H1 (cell line): Measurements from ENCODE around the gene CHST9. TPM values are rescaled to one million over a fixed set of nuclear protein-coding genes. Genes with fewer than 3 reads are reported as not detected.

ENCODE experiments used
- CTCF ChIA-PET: fragments of 300-600 bp; sonication (Branson Sonifier 250); formaldehyde crosslinking; loops from one replicate; lab custom pipeline; 2021; ENCODE audit not compliant: partially characterized antibody; lab: Charles Lee
- POLR2A ChIA-PET: fragments of 300-600 bp; sonication (Branson Sonifier 250); formaldehyde crosslinking; loops from one replicate; lab custom pipeline; 2021; ENCODE audit warnings: inconsistent platforms; ENCODE audit not compliant: partially characterized antibody; lab: Charles Lee
- DNase-seq, 2 experiments: peaks; one replicate each; pipeline versions ENCODE4 v3.0.0 to v3.0.0-alpha.2; 2010 to 2022; ENCODE audit warnings: low spot score in 2 of 2, low read depth in 1 of 2, mixed read lengths in 1 of 2
- FAIRE-seq: peaks from 2 replicates; lab custom pipeline; 2011; peaks lifted over from hg19 to GRCh38; lab: Jason Lieb, UNC
- H2AFZ ChIP-seq: 2 replicates; pipeline ENCODE4 v1.8.1; 2012; ENCODE audit warnings: low read length, inconsistent platforms
- H2AK5ac ChIP-seq: 2 replicates; pipeline ENCODE4 v1.6.1; 2013; ENCODE audit warnings: low read depth, low read length
- H2BK120ac ChIP-seq: replicated peaks from 2 replicates; pipeline ENCODE3; 2013; ENCODE audit warnings: low read depth, low read length, inconsistent platforms
- H2BK12ac ChIP-seq: 2 replicates; pipeline ENCODE4 v1.6.1; 2013; ENCODE audit warnings: low read depth, low read length
- H2BK15ac ChIP-seq: 2 replicates; pipeline ENCODE4 v1.6.1; 2013; ENCODE audit warnings: low read length
- H2BK20ac ChIP-seq: 2 replicates; pipeline ENCODE4 v1.6.1; 2013; ENCODE audit warnings: low read length
- H2BK5ac ChIP-seq: 2 replicates; pipeline ENCODE4 v1.6.1; 2013; ENCODE audit warnings: low read depth, low read length
- H3K14ac ChIP-seq: 2 replicates; pipeline ENCODE4 v1.6.1; 2013; ENCODE audit warnings: inconsistent platforms; ENCODE audit not compliant: insufficient read length
- H3K18ac ChIP-seq: 2 replicates; pipeline ENCODE4 v1.6.1; 2013; ENCODE audit warnings: low read length; ENCODE audit errors: extremely low read depth
- H3K23ac ChIP-seq: 2 replicates; pipeline ENCODE4 v1.6.1; 2013; ENCODE audit warnings: inconsistent platforms; ENCODE audit not compliant: insufficient read length
- H3K23me2 ChIP-seq: 2 replicates; pipeline ENCODE4 v1.6.1; 2013; ENCODE audit warnings: low read depth, low read length
- H3K27ac ChIP-seq: 2 replicates; pipeline ENCODE4 v1.6.1; 2011; ENCODE audit warnings: low read depth, low read length, inconsistent platforms
- H3K27me3 ChIP-seq, 4 experiments: replicated peaks in 1 of 4; 1 replicate in 1 of 4; 2 replicates in 3 of 4; pipeline versions ENCODE4 v1.6.1 to v1.8.1; 2011 to 2013; ENCODE audit warnings: low read length in 3 of 4, mild to moderate bottlenecking in 3 of 4, inconsistent platforms in 2 of 4, mixed read lengths in 2 of 4, moderate library complexity in 1 of 4; ENCODE audit not compliant: control insufficient read depth in 3 of 4, insufficient read depth in 3 of 4; ENCODE audit errors: extremely low read depth in 1 of 4
- H3K36me3 ChIP-seq, 4 experiments: 2 replicates each; pipeline versions ENCODE4 v1.6.1 to v1.8.1; 2011 to 2013; ENCODE audit warnings: mild to moderate bottlenecking in 4 of 4, low read length in 3 of 4, moderate library complexity in 2 of 4, control low read depth in 1 of 4, inconsistent platforms in 1 of 4; ENCODE audit not compliant: insufficient read depth in 4 of 4, control insufficient read depth in 2 of 4
- H3K4ac ChIP-seq: replicated peaks from 2 replicates; pipeline ENCODE3; 2013; ENCODE audit warnings: low read length, low read depth, mixed read lengths, inconsistent platforms; ENCODE audit not compliant: insufficient read length
- H3K4me1 ChIP-seq, 4 experiments: replicated peaks in 1 of 4; 1 replicate in 1 of 4; 2 replicates in 3 of 4; pipeline versions ENCODE4 v1.6.1 to v1.8.1; 2011 to 2013; ENCODE audit warnings: low read length in 3 of 4, inconsistent platforms in 2 of 4, mixed read lengths in 1 of 4; ENCODE audit not compliant: insufficient read depth in 4 of 4, control insufficient read depth in 3 of 4
- H3K4me2 ChIP-seq, 2 experiments: 2 replicates each; pipeline versions ENCODE4 v1.6.1 to v1.8.1; 2011 to 2013; ENCODE audit warnings: low read depth in 2 of 2, low read length in 2 of 2, control low read depth in 1 of 2, inconsistent platforms in 1 of 2, mild to moderate bottlenecking in 1 of 2; ENCODE audit not compliant: insufficient read depth in 1 of 2
- H3K4me3 ChIP-seq, 4 experiments: fragments of 200-600, 300-600 bp in 1 of 4; sonication (generic), shearing (Covaris generic), sonication (Bioruptor Twin) in 1 of 4; 2 replicates each; pipeline versions ENCODE4 v1.5.1 to v1.8.1; 2011 to 2016; ENCODE audit warnings: low read length in 4 of 4, low read depth in 3 of 4, control low read depth in 2 of 4, inconsistent platforms in 2 of 4, mild to moderate bottlenecking in 2 of 4, mixed read lengths in 1 of 4, moderate library complexity in 1 of 4; ENCODE audit not compliant: insufficient read depth in 2 of 4; ENCODE audit errors: extremely low read depth in 1 of 4
- H3K56ac ChIP-seq: replicated peaks from 2 replicates; pipeline ENCODE3; 2013; ENCODE audit warnings: low read depth, mild to moderate bottlenecking, mixed read lengths, low read length, inconsistent platforms; ENCODE audit not compliant: insufficient read length
- H3K79me1 ChIP-seq: 2 replicates; pipeline ENCODE4 v1.6.1; 2013; ENCODE audit warnings: low read depth, low read length, control low read depth
- H3K79me2 ChIP-seq, 2 experiments: 2 replicates each; pipeline versions ENCODE4 v1.6.1 to v1.8.1; 2012 to 2013; ENCODE audit warnings: low read length in 2 of 2, mild to moderate bottlenecking in 2 of 2, inconsistent platforms in 1 of 2; ENCODE audit not compliant: insufficient read depth in 2 of 2, control insufficient read depth in 1 of 2
- H3K9ac ChIP-seq, 4 experiments: replicated peaks in 1 of 4; 1 replicate in 1 of 4; 2 replicates in 3 of 4; pipeline versions ENCODE4 v1.6.1 to v1.8.1; 2011 to 2013; ENCODE audit warnings: low read depth in 3 of 4, low read length in 3 of 4, control low read depth in 2 of 4, mild to moderate bottlenecking in 2 of 4, moderate library complexity in 2 of 4, inconsistent platforms in 1 of 4; ENCODE audit errors: extremely low read depth in 1 of 4
- H3K9me3 ChIP-seq, 2 experiments: 2 replicates each; pipeline versions ENCODE4 v1.6.1 to v1.8.1; 2012 to 2013; ENCODE audit warnings: mild to moderate bottlenecking in 2 of 2, moderate library complexity in 2 of 2, control low read depth in 1 of 2, inconsistent platforms in 1 of 2, low read depth in 1 of 2, low read length in 1 of 2, mixed read lengths in 1 of 2; ENCODE audit not compliant: insufficient read depth in 2 of 2
- H4K20me1 ChIP-seq, 2 experiments: replicated peaks in 1 of 2; 2 replicates each; pipeline versions ENCODE3 to v1.8.1; 2011 to 2013; ENCODE audit warnings: inconsistent platforms in 2 of 2, low read length in 2 of 2, mild to moderate bottlenecking in 1 of 2; ENCODE audit not compliant: insufficient read depth in 2 of 2, control insufficient read depth in 1 of 2
- H4K5ac ChIP-seq: 2 replicates; pipeline ENCODE4 v1.6.1; 2013; ENCODE audit warnings: low read length, low read depth, mixed read lengths, inconsistent platforms; ENCODE audit not compliant: insufficient read length
- H4K8ac ChIP-seq: 2 replicates; pipeline ENCODE4 v1.8.0; 2013; ENCODE audit warnings: mild to moderate bottlenecking, moderate library complexity, low read length, inconsistent platforms; ENCODE audit not compliant: insufficient read depth; ENCODE audit errors: extremely low read depth
- H4K91ac ChIP-seq: replicated peaks from 2 replicates; pipeline ENCODE3; 2013; ENCODE audit warnings: low read length, mixed read lengths, inconsistent platforms; ENCODE audit not compliant: insufficient read length
- ASH2L ChIP-seq: fragments of 200-600, 300-600 bp; sonication (generic); IDR thresholded peaks from one replicate; pipeline ENCODE4 v1.7.1; 2017; ENCODE audit warnings: low read length
- CREB1 ChIP-seq: IDR thresholded peaks from 2 replicates; pipeline ENCODE4 v1.6.1; 2012; ENCODE audit warnings: inconsistent platforms
- CTBP2 ChIP-seq: IDR thresholded peaks from 2 replicates; pipeline ENCODE4 v1.7.0; 2011; ENCODE audit warnings: borderline replicate concordance, mild to moderate bottlenecking, moderate library complexity, mixed read lengths, low read length; ENCODE audit not compliant: insufficient read depth, insufficient read length
- POU5F1 ChIP-seq: IDR thresholded peaks from 2 replicates; pipeline ENCODE4 v1.6.1; 2011; ENCODE audit warnings: low read depth, mild to moderate bottlenecking, low read length, moderate library complexity
- RNF2 ChIP-seq: fragments of 200-900, 300-1000 bp; sonication (generic); IDR thresholded peaks from 2 replicates; pipeline ENCODE4 v1.7.1; 2016; ENCODE audit warnings: borderline replicate concordance, low read depth, mild to moderate bottlenecking, antibody characterized with exemption, low read length; ENCODE audit not compliant: poor library complexity, severe bottlenecking; ENCODE audit errors: missing control alignments
- SAP30 ChIP-seq: fragments of 300-600 bp; sonication (generic); IDR thresholded peaks from 2 replicates; pipeline ENCODE4 v1.7.1; 2012; ENCODE audit warnings: low read length, moderate library complexity, mild to moderate bottlenecking, inconsistent platforms; ENCODE audit not compliant: insufficient read depth, insufficient replicate concordance
- SIN3A ChIP-seq, 2 experiments: IDR thresholded peaks in 1 of 2; conservative IDR thresholded peaks in 1 of 2; 2 replicates each; pipeline ENCODE4 v1.6.1; 2011 to 2012; ENCODE audit warnings: low read length in 2 of 2, improper control_type of control experiment in 1 of 2, low read depth in 1 of 2, mild to moderate bottlenecking in 1 of 2
- SIRT6 ChIP-seq: IDR thresholded peaks from one replicate; pipeline ENCODE4 v1.7.1; 2012; ENCODE audit warnings: low read length, inconsistent platforms
- SP1 ChIP-seq: IDR thresholded peaks from 2 replicates; pipeline ENCODE4 v1.6.1; 2011; ENCODE audit warnings: low read depth, low read length
- SP4 ChIP-seq: IDR thresholded peaks from 2 replicates; pipeline ENCODE4 v1.6.1; 2012; ENCODE audit warnings: low read length, inconsistent platforms
- TBP ChIP-seq: IDR thresholded peaks from 2 replicates; pipeline ENCODE4 v1.6.1; 2011; ENCODE audit warnings: low read depth, low read length, improper control_type of control experiment
- YY1 ChIP-seq: IDR thresholded peaks from 2 replicates; pipeline ENCODE4 v1.6.1; 2011; ENCODE audit warnings: low read depth, mild to moderate bottlenecking, low read length
- WGBS, 2 experiments: shearing (Covaris generic) in 1 of 2; methylation state at CpG; one replicate each; pipeline versions ENCODE4 v1.1.6 to v1.1.7; 2013 to 2015; ENCODE audit warnings: low lambda C conversion rate in 2 of 2, mixed read lengths in 2 of 2, inconsistent platforms in 1 of 2, low coverage in 1 of 2, missing lambda C conversion rate in 1 of 2; ENCODE audit not compliant: insufficient replicate concordance in 2 of 2, insufficient coverage in 1 of 2, insufficient read length in 1 of 2; ENCODE audit errors: extremely low coverage in 1 of 2, missing lambda C conversion rate in 1 of 2; 5-methylcytosine and 5-hydroxymethylcytosine counted together
- polyA plus RNA-seq, 7 experiments: library from polyadenylated mRNA; depleted of rRNA in 3 of 7; stranded (reverse) in 5 of 7; unstranded in 2 of 7; fragments of >200 nt in 5 of 7; fragments of 200-250 nt in 2 of 7; gene quantifications; 1 replicate in 5 of 7; 2 replicates in 1 of 7; 4 replicates in 1 of 7; pipeline versions ENCODE4 v1.2.1 to v1.2.3, GENCODE V29; 2011 to 2013; ENCODE audit warnings: missing spikeins in 2 of 7, mixed read lengths in 2 of 7
- total RNA-seq: library from RNA; stranded (reverse); fragmentation: NEBNext Ultra II Directional; extraction: Animal tissue kit (Norgen Biotek cat#: 25700); gene quantifications from 2 replicates; pipeline ENCODE4 v1.2.1, GENCODE V29; 2021

Gene CHST9
- total and polyA plus RNA-seq, 2 of the 8 experiments (the other 6 are each of a cell fraction or from before 2014, with no cell fraction given), result 3.2 to 24.3 TPM

GRCh38 chr18:26981360-26982082 lies 203.6 kb downstream of the CHST9 start:
- H3K4me1 ChIP-seq, result no peaks in the 10 kb centered on the region

More at GRCh38 chr18:26981360-26982082, 203.6 kb downstream of the CHST9 start:
- Histone ChIP-seq H4K91ac (no peak overlapping the region), H4K5ac (no peak overlapping the region), H3K36me3 (no peaks in the 10 kb centered on the region), H3K4me3 (no peak overlapping the region), H3K79me2 (no peaks in the 10 kb centered on the region), H2AK5ac (no peak overlapping the region), H4K8ac (no peak overlapping the region), H2BK20ac (no peak overlapping the region), H3K23ac (no peak overlapping the region), H3K4ac (no peak overlapping the region), H3K23me2 (no peaks in the 10 kb centered on the region), H3K79me1 (no peaks in the 10 kb centered on the region), H3K9me3 (no peaks in the 10 kb centered on the region), H2AFZ (no peak overlapping the region), H3K18ac (no peak overlapping the region), H2BK12ac (no peak overlapping the region), H2BK15ac (no peak overlapping the region), H3K27ac (no peak overlapping the region), H2BK120ac (no peak overlapping the region), H3K4me2 (no peak overlapping the region), H4K20me1 (no peaks in the 10 kb centered on the region), H3K27me3 (no peaks in the 10 kb centered on the region), H2BK5ac (no peak overlapping the region), H3K9ac (no peak overlapping the region), H3K56ac (no peak overlapping the region), H3K14ac (no peak overlapping the region)
- ChIA-PET CTCF (interaction anchor here (0.6 to 0.8 kb wide), 2 partner anchors 24 to 48 kb away, joined by 3 to 4 read pairs; no protein-coding TSS in a partner anchor), POLR2A (no interaction called here)
- WGBS, 2 experiments, result 87% methylated on average over 6 of the region's 6 CpGs; no CpG with 5 or more reads in 1 of the 2 experiments
- DNase-seq (no peak), FAIRE-seq (no peak)
- TF ChIP-seq SIN3A (conservative IDR thresholded peaks at IDR 0.05 in 1 of 2, IDR thresholded peaks at IDR 0.05 in 1 of 2; ENCODE audit: low read depth in 1 of 2, low read length in 2 of 2) (no peak), POU5F1 (no peak), CREB1 (no peak), SIRT6 (no peak), CTBP2 (no peak), SP4 (no peak), RNF2 (no peak), TBP (no peak), SP1 (no peak), ASH2L (no peak), SAP30 (no peak), YY1 (no peak)
